ENCODE measurements around the gene GABRA5. TPM values are rescaled to one million over a fixed set of nuclear protein-coding genes. Genes with fewer than 3 reads are reported as not detected.

GABRA5 gene
- total and polyA plus RNA-seq, 2 donors (not counting 1 experiment from before 2014, with no cell fraction given): not detected

GRCh38 chr15:26870346-26870745, 3.5 kb downstream of the GABRA5 start:
- ChIA-PET CTCF (no interaction called here), POLR2A (no interaction called here)
- Histone ChIP-seq H3K4me2 (replicated peaks; ENCODE audit: low read depth, low read length, poor library complexity, severe bottlenecking) (no peak overlapping the region), H3K9me3 (ENCODE audit: control extremely low read depth in 1 of 3, control insufficient read depth in 2 of 3, insufficient read depth in 1 of 3, low read length in 2 of 3) (peaks cover 0 to 4% (median 0%) of the 10 kb centered on the region in 3 donors), H3K79me2 (ENCODE audit: control insufficient read depth, insufficient read depth, low read length) (no peaks in the 10 kb centered on the region), H3K9ac (ENCODE audit: low read length) (no peak overlapping the region), H3K27me3 (replicated peaks in 1 of 4; ENCODE audit: control extremely low read depth in 1 of 4, control insufficient read depth in 3 of 4, insufficient read depth in 4 of 4, low read length in 3 of 4) (peaks cover 0 to 10% (median 0%) of the 10 kb centered on the region in 4 experiments), H3K4me1 (ENCODE audit: control insufficient read depth in 2 of 2, insufficient read depth in 2 of 2, low read length in 2 of 2) (no peaks in the 10 kb centered on the region), H4K20me1 (ENCODE audit: control insufficient read depth, insufficient read depth, low read length, poor library complexity, severe bottlenecking) (no peaks in the 10 kb centered on the region), H2AFZ (ENCODE audit: insufficient read depth, low read depth, low read length, poor library complexity, severe bottlenecking) (no peak overlapping the region), H3K27ac (ENCODE audit: low read length in 2 of 2) (no peak overlapping the region), H3K36me3 (replicated peaks in 1 of 2; ENCODE audit: control extremely low read depth in 1 of 2, control insufficient read depth in 1 of 2, extremely low read depth in 1 of 2, insufficient read depth in 2 of 2, low read length in 1 of 2) (no peaks in the 10 kb centered on the region), H3K4me3 (ENCODE audit: control extremely low read depth in 1 of 5, extremely low read depth in 1 of 5, insufficient read depth in 1 of 5, low read depth in 2 of 5, low read length in 4 of 5) (no peak overlapping the region)
- WGBS (ENCODE audit: insufficient coverage): 80% methylated on average over 2 of the region's 3 CpGs
- intact Hi-C loops (cut with micrococcal nuclease): no loop called here
- H3K27ac Mint-ChIP-seq: no peak overlapping the region
- no peaks in the 10 kb centered on the region for H3K9me3 Mint-ChIP-seq (ENCODE audit: insufficient read depth)
- no peak overlapping the region for H3K4me3 Mint-ChIP-seq
- peaks cover 20% of the 10 kb centered on the region for H3K27me3 Mint-ChIP-seq
- H3K4me1 Mint-ChIP-seq: no peaks in the 10 kb centered on the region
- ATAC-seq (ENCODE audit: low read depth) (no peak), DNase-seq (no peak)
- TF ChIP-seq CTCF (IDR thresholded peaks at IDR 0.05): no peak
- TF ChIP-seq EZH2 (IDR thresholded peaks at IDR 0.05; ENCODE audit: borderline replicate concordance, insufficient read depth, low read depth, low read length, poor library complexity, severe bottlenecking): no peak

- ChIA-PET CTCF (interaction anchor here (1.7 kb wide), 1 partner anchor 17 kb away, joined by 4 read pairs; no protein-coding TSS in a partner anchor), POLR2A (no interaction called here)
- Histone ChIP-seq H3K4me1 (ENCODE audit: control insufficient read depth in 2 of 2, insufficient read depth in 2 of 2, low read length in 2 of 2) (no peaks in the 10 kb centered on the region), H3K27me3 (replicated peaks in 1 of 4; ENCODE audit: control extremely low read depth in 1 of 4, control insufficient read depth in 3 of 4, insufficient read depth in 4 of 4, low read length in 3 of 4) (peaks cover 0 to 5% (median 0%) of the 10 kb centered on the region in 4 experiments), H3K9me3 (ENCODE audit: control extremely low read depth in 1 of 3, control insufficient read depth in 2 of 3, insufficient read depth in 1 of 3, low read length in 2 of 3) (peaks cover 0 to 7% (median 0%) of the 10 kb centered on the region in 3 donors), H3K9ac (ENCODE audit: low read length) (no peak overlapping the region), H3K4me2 (replicated peaks; ENCODE audit: low read depth, low read length, poor library complexity, severe bottlenecking) (no peak overlapping the region), H4K20me1 (ENCODE audit: control insufficient read depth, insufficient read depth, low read length, poor library complexity, severe bottlenecking) (no peaks in the 10 kb centered on the region), H3K79me2 (ENCODE audit: control insufficient read depth, insufficient read depth, low read length) (no peaks in the 10 kb centered on the region), H3K4me3 (ENCODE audit: control extremely low read depth in 1 of 5, extremely low read depth in 1 of 5, insufficient read depth in 1 of 5, low read depth in 2 of 5, low read length in 4 of 5) (no peak overlapping the region), H3K27ac (ENCODE audit: low read length in 2 of 2) (no peak overlapping the region), H2AFZ (ENCODE audit: insufficient read depth, low read depth, low read length, poor library complexity, severe bottlenecking) (no peak overlapping the region), H3K36me3 (replicated peaks in 1 of 2; ENCODE audit: control extremely low read depth in 1 of 2, control insufficient read depth in 1 of 2, extremely low read depth in 1 of 2, insufficient read depth in 2 of 2, low read length in 1 of 2) (no peaks in the 10 kb centered on the region)
- WGBS (ENCODE audit: insufficient coverage): 52% methylated on average over 7 of the region's 7 CpGs
- Mint-ChIP-seq H3K27ac (no peak overlapping the region), H3K4me3 (no peak overlapping the region), H3K4me1 (no peaks in the 10 kb centered on the region), H3K9me3 (ENCODE audit: insufficient read depth) (no peaks in the 10 kb centered on the region), H3K27me3 (peaks cover 11% of the 10 kb centered on the region)
- TF ChIP-seq CTCF (IDR thresholded peaks at IDR 0.05) (no peak), EZH2 (IDR thresholded peaks at IDR 0.05; ENCODE audit: borderline replicate concordance, insufficient read depth, low read depth, low read length, poor library complexity, severe bottlenecking) (no peak)
- no peak for ATAC-seq (ENCODE audit: low read depth)
- DNase-seq: no peak
- intact Hi-C loops (cut with micrococcal nuclease): no loop called here
These were observed 5.3 kb downstream of the GABRA5 start for GRCh38 chr15:26872206-26872605.

All from B cell (primary cell).